ENCODE measurements around the gene ANO10. TPM values are rescaled to one million over a fixed set of nuclear protein-coding genes. Genes with fewer than 3 reads are reported as not detected.
"Not testable (repeated sequence)": the region's sequence is repeated elsewhere in the genome, so short reads cannot be mapped to it uniquely, and the experiment has no call there.

Gene ANO10
- polyA plus RNA-seq, 3 donors, result 11.2 to 24.8 (median 21.6) TPM

DNA sequence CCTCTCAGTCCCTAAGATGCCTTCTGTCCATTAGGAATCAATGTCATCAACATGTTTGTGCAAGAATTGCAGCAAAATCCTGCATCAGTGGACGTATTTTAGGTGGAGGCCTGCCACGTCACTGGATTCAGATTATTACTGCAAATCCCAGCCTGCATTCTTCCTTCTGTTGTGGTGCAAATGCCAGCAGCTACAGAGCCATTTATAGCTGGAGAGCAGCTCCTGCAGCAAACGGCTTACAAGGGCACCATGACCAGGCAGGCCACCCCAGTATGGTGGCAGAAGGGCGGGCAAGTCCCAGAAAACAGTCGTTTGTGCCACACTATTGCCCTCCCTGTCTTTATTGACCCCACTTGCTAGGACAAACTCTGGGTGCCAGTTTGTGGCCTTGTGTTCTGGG is 260.7 kb downstream of the ANO10 start:
- Histone ChIP-seq H3K27ac (ENCODE audit: low read depth in 1 of 2, low read length in 2 of 2) (no peak overlapping the region), H3K27me3 (ENCODE audit: control insufficient read depth in 2 of 2, insufficient read depth in 2 of 2, low read length in 2 of 2) (no peaks in the 10 kb centered on the region), H2AFZ (ENCODE audit: insufficient read depth, low read depth, low read length, poor library complexity, severe bottlenecking) (no peak overlapping the region), H3K4me3 (replicated peaks in 1 of 3; ENCODE audit: low read depth in 2 of 3, low read length in 3 of 3) (no peak overlapping the region), H3K4me1 (ENCODE audit: control insufficient read depth in 1 of 2, insufficient read depth in 2 of 2, low read length in 2 of 2) (no peaks in the 10 kb centered on the region), H3K9ac (ENCODE audit: insufficient read depth, low read length, poor library complexity, severe bottlenecking) (no peak overlapping the region), H3K79me2 (ENCODE audit: insufficient read depth, low read length) (no peaks in the 10 kb centered on the region), H4K20me1 (ENCODE audit: insufficient read depth, low read length) (no peaks in the 10 kb centered on the region), H3K4me2 (replicated peaks; ENCODE audit: extremely low read depth, low read length, poor library complexity, severe bottlenecking) (no peak overlapping the region), H3K36me3 (replicated peaks in 1 of 2; ENCODE audit: control insufficient read depth in 1 of 2, insufficient read depth in 2 of 2, low read length in 2 of 2) (peaks cover 12 to 14% of the 10 kb centered on the region in 2 donors), H3K9me3 (replicated peaks in 1 of 2; ENCODE audit: control insufficient read depth in 1 of 2, insufficient read depth in 1 of 2, low read length in 2 of 2) (peaks cover 5 to 6% of the 10 kb centered on the region in 2 donors)
- intact Hi-C loops (cut with micrococcal nuclease), result no loop called here
- Mint-ChIP-seq H3K27ac (no peak overlapping the region), H3K9me3 (peaks cover 4 to 15% (median 10%) of the 10 kb centered on the region in 7 donors), H3K4me1 (no peaks in the 10 kb centered on the region), H3K27me3 (ENCODE audit: low read depth in 3 of 3) (peaks cover 0 to 2% (median 0%) of the 10 kb centered on the region in 3 donors), H3K4me3 (no peak overlapping the region), H3K36me3 (peaks cover 12 to 18% of the 10 kb centered on the region in 2 donors)
- 90% methylated on average over 2 of the region's 5 CpGs for WGBS (ENCODE audit: insufficient coverage)
- TF ChIP-seq, protein P1, sequence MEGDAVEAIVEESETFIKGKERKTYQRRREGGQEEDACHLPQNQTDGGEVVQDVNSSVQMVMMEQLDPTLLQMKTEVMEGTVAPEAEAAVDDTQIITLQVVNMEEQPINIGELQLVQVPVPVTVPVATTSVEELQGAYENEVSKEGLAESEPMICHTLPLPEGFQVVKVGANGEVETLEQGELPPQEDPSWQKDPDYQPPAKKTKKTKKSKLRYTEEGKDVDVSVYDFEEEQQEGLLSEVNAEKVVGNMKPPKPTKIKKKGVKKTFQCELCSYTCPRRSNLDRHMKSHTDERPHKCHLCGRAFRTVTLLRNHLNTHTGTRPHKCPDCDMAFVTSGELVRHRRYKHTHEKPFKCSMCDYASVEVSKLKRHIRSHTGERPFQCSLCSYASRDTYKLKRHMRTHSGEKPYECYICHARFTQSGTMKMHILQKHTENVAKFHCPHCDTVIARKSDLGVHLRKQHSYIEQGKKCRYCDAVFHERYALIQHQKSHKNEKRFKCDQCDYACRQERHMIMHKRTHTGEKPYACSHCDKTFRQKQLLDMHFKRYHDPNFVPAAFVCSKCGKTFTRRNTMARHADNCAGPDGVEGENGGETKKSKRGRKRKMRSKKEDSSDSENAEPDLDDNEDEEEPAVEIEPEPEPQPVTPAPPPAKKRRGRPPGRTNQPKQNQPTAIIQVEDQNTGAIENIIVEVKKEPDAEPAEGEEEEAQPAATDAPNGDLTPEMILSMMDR (IDR thresholded peaks at IDR 0.05), result no peak
- DNase-seq, result no peak

DNA sequence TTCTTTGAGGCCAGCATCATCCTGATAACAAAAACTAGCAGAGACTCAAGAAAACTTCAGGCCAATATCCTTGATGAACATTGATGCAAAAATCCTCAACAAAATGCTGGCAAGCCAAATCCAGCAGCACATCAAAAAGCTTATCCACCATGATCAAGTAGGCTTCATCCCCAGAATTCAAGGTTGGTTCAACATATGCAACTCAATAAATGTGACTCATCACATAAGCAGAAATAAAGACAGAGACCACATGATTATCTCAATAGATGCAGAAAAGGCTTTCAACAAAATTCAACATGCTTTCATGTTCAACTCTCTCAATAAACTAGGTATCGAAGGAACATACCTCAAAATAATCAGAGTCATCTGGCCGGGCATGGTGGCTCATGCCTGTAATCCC is 265.8 kb downstream of the ANO10 start:
- H3K36me3 Mint-ChIP-seq, result peaks cover 17 to 40% of the 10 kb centered on the region in 2 donors
- H3K4me1 ChIP-seq (ENCODE audit: control insufficient read depth in 1 of 2, insufficient read depth in 2 of 2, low read length in 2 of 2); H3K4me1 Mint-ChIP-seq; H3K27me3 ChIP-seq (ENCODE audit: control insufficient read depth in 2 of 2, insufficient read depth in 2 of 2, low read length in 2 of 2); DNase-seq; H3K9ac ChIP-seq (ENCODE audit: insufficient read depth, low read length, poor library complexity, severe bottlenecking); H3K27ac ChIP-seq (ENCODE audit: low read depth in 1 of 2, low read length in 2 of 2); H3K4me3 ChIP-seq (replicated peaks in 1 of 3; ENCODE audit: low read depth in 2 of 3, low read length in 3 of 3); H2AFZ ChIP-seq (ENCODE audit: insufficient read depth, low read depth, low read length, poor library complexity, severe bottlenecking); intact Hi-C loops (cut with micrococcal nuclease); H3K79me2 ChIP-seq (ENCODE audit: insufficient read depth, low read length); H4K20me1 ChIP-seq (ENCODE audit: insufficient read depth, low read length); H3K36me3 ChIP-seq (replicated peaks in 1 of 2; ENCODE audit: control insufficient read depth in 1 of 2, insufficient read depth in 2 of 2, low read length in 2 of 2); H3K27me3 Mint-ChIP-seq (ENCODE audit: low read depth in 3 of 3); H3K4me3 Mint-ChIP-seq; H3K4me2 ChIP-seq (replicated peaks; ENCODE audit: extremely low read depth, low read length, poor library complexity, severe bottlenecking): not testable (repeated sequence)
- peaks cover 40 to 55% (median 49%) of the 10 kb centered on the region in 7 donors for H3K9me3 Mint-ChIP-seq
- 100% methylated on average over 2 of the region's 2 CpGs for WGBS (ENCODE audit: insufficient coverage)
- H3K9me3 ChIP-seq (replicated peaks in 1 of 2; ENCODE audit: control insufficient read depth in 1 of 2, insufficient read depth in 1 of 2, low read length in 2 of 2), result peaks cover 27 to 41% of the 10 kb centered on the region in 2 donors
- H3K27ac Mint-ChIP-seq, result peak overlapping the region in 1 of 7 donors; percentile 20
